Measurements from ENCODE around the gene PIRT. TPM values are rescaled to one million over a fixed set of nuclear protein-coding genes. Genes with fewer than 3 reads are reported as not detected.
"Not testable (repeated sequence)": the region's sequence is repeated elsewhere in the genome, so short reads cannot be mapped to it uniquely, and the experiment has no call there.

Gene PIRT
- total RNA-seq = not detected in 2 replicates

GRCh38 chr17:10837921-10838320, at the start of gene PIRT:
PIRT (minus strand) TSS chr17:10838087; CDS start chr17:10825645, 12,442 bp downstream.
- DNase-seq (ENCODE audit: low read depth, low spot score) = no peak

DNA sequence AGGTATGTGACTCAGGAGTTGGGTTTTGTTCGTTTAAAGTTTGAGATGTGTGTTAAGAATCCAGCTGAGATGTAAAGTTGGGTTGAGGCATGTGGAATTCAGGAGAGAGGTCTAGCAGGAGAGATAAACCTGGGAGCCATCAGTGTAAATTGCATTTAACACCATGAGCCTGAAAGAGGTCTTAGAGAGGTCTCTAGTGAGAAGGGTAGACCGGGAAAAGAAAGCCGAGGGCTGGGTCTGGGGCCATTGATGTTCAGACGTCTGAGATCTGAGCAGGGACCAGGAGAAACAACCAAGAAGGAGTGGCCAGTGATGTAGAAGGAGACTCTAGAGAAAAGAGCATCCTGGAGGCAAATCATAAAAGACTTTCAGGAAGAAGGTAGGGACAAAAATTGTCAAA, 44.1 kb upstream of the PIRT start:
- DNase-seq (ENCODE audit: low read depth, low spot score) = no peak

- no peak for DNase-seq (ENCODE audit: low read depth, low spot score)
Measured at GRCh38 chr17:10879190-10879836, 41.4 kb upstream of the PIRT start.

DNA sequence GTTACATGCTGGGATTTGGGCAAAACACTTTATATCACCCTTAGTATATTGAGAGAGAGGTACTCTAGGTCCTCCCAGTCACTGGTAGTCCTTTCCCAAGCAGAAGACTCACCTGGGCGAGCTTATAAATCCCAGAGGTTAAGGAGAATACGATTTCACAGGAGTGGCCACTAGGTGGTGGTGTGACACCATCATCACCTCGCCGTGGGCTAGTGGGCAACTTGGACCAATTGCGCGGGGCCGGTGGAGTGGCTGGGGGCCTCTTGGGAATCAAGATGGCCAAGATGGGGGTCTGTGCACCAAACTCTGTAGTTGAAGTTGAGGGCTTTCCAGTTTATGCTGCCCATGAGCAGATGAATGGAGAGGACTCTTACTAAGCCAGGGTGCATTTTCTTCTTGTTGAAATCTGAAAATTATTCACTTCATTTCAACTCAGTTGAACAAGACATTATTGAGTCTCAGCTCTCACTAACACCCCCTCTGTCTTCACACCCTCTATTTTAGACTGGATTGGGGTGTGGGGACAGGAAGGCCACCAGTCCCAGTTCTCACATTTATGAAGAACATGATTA, 38.2 kb upstream of the PIRT start:
- no peak for DNase-seq (ENCODE audit: low read depth, low spot score)

DNA sequence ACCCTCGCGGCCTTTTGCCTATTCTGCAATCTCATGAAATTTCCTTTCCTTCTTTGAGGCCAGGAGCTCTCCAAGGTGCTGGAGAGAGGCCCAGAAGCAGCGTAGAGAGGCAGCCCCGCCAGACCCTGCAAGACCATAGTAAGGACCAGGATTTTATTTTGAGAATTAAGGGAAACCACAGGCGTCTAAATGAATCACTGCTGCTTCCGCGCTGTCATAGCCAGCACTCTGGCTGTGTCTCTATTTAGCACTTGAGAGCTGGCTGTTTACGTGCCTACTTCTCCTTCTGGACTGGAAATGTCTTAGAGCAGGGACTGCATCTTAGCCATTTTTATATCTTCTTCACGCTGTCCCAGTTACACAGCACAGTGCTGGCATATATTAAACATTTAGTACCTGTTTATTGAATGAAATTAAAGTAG, 37.6 kb upstream of the PIRT start:
- no peak for DNase-seq (ENCODE audit: low read depth, low spot score)

DNA sequence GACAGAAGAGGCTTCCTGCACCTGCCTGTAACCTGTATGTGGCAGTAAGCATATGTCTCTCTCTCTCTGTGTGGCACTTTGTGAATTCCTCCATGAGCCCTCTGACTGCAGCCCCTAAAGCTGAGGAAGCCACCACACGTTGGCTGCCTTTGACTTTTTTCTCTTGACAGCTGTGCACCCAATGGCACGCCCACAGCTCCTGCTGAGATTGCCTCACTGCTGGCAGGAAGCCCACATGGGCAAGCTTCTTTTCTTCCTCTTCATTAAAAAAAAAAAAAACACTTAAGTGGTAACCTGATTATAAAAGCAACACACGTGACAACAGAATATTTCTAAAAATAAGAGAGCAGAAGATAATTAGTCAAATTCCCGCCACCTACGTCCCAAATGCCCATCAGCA, 34.0 kb upstream of the PIRT start:
- DNase-seq (ENCODE audit: low read depth, low spot score) = no peak

DNA sequence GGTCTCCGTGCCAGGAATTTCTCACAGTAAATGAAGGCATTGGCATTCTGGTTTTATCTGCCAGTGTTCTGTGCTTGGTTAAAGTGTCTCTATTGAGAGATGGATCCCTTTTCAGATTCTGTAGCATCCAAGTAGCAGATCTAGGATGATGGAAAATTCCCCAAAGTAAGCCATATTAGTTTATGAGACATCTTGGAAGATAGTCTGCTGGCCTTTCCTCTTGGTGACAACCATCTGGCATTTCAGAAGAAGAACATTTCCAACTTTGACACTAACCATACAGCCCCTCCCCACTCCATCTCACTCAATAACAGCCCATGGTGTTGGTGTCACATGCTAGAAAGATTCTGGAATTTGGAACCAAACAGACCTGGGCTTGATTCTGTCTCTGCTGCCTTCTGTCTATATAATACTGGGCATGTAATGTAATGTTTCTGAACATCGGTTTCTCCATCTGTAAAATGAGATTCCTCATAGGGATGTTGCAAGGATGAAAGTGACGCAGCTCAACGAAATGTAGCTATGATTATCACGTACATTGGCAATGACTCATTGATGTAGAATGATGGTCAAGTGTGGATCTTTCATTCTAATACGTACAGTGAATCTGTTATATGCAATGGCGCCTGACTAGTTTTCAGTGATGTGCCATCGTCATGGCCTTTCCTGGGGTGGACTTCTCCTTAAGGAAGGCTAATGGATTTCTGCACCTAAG, 32.6 kb upstream of the PIRT start:
- DNase-seq (ENCODE audit: low read depth, low spot score) = no peak

- not testable (repeated sequence) for DNase-seq (ENCODE audit: low read depth, low spot score)
Measured at GRCh38 chr17:10868744-10869143, 30.9 kb upstream of the PIRT start.

- no peak for DNase-seq (ENCODE audit: low read depth, low spot score)
Measured at GRCh38 chr17:10859051-10859450, 21.2 kb upstream of the PIRT start.

GRCh38 chr17:10857976-10858375, 20.1 kb upstream of the PIRT start:
- no peak for DNase-seq (ENCODE audit: low read depth, low spot score)

DNA sequence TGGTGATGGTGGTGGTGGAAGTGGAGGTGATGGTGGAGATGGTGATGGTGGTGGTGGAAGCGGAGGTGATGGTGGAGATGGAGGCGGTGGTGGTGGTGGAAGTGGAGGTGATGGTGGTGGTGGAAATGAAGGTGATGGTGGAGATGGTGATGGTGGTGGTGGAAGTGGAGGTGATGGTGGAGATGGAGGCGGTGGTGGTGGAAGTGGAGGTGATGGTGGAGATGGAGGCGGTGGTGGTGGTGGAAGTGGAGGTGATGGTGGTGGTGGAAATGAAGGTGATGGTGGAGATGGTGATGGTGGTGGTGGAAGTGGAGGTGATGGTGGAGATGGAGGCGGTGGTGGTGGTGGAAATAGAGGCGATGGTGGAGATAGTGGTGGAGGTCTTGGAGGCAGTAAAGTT, 8.7 kb upstream of the PIRT start:
- DNase-seq (ENCODE audit: low read depth, low spot score) = not testable (repeated sequence)

GRCh38 chr17:10845388-10845751, 7.5 kb upstream of the PIRT start:
- no peak for DNase-seq (ENCODE audit: low read depth, low spot score)

- peak; percentile 17 for DNase-seq (ENCODE audit: low read depth, low spot score)
Measured at GRCh38 chr17:10844621-10845387, 6.9 kb upstream of the PIRT start.

DNA sequence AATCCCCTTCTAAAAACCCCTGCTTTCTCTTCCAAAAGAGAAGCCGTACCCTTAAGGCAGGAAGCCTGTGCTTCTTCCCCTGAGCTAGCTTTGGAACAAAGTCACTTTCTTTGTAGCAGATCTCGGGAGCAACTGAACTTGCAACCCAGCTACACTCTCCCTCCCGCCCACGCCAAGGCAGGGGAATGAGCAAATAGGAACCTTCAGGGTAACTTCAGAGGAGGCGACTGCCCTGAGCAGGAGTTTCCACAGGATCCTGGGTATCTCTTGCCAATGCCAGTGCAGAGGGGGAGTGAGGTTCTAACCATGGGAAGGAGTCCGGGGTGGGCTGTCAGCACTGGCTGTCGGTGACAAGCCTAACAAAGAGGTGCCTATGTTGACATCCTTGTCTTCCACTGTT, 5.9 kb upstream of the PIRT start:
- DNase-seq (ENCODE audit: low read depth, low spot score) = no peak

- no peak for DNase-seq (ENCODE audit: low read depth, low spot score)
Measured at GRCh38 chr17:10842658-10843057, 4.8 kb upstream of the PIRT start.

DNA sequence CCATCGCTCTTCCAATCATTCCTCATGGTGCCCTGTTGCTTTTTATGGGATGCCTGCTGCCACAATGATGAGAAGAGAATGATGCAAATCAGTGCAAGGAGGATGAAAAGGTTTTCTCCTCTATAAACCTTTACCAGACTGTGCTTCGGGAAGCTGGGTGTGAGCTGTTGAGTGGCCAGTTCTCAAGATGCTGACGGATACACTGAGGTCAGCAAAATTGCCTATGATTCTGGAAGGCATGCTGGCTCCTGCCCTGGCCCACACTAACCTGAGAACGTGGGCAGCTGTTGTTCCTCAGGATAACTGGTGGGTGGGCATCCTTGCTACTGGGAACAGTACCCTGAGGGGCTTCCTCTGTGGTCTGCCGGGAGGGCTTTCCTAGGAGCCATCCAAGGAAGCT, 795 bp upstream of the PIRT start:
- DNase-seq (ENCODE audit: low read depth, low spot score) = no peak

DNA sequence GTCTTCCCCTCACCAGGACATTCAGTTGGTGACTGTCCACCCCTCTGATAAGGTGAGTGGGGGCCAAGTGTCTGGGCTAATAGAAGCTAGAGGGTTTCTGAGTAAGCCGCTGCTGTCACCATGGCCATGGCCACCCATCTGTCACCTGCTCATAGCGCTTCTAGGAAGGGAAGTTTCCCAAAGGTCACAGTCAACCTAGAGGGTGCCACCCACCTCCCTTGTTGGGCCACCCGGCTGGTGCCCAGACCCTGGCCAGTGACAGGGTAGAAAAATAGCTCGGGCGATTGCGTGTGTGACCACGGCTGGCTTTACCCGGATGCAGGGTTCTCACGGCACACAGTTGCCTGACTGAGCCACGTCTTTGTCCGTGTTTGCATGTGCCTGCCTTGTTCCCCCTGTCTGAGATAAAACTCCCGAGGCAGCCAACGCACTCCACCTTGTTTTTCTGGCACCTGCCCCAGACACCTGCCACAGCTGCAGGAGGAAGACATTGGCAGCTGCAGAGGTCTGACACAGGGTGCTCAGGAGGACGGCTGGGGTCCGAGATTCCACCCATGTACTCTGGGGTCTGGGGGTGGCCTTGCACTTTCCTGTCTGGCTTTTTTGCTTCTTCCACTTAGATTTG, 809 bp downstream of the PIRT start:
- DNase-seq (ENCODE audit: low read depth, low spot score) = no peak

GRCh38 chr17:10836145-10836544, 1.7 kb downstream of the PIRT start:
- DNase-seq (ENCODE audit: low read depth, low spot score) = no peak

DNA sequence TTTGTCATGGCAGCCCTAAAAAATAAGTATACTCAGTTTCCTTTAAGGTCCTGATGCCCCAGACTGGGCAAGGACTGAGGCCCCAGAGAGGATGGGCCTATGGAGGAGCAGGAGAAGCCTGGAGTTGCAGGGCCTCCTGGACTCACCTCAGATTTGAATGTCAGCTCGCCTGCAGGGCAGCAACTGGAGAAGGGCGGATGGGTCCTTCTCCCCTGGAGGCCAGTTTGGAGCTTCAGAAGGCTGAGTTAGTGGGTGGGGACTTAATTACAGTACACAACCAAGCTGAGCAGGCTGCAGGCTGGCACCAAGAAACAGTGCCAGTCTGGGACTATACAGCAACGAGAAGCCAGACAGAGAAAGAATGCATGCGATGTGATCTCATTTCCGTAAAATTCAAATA, 6.2 kb downstream of the PIRT start:
- DNase-seq (ENCODE audit: low read depth, low spot score) = no peak

- DNase-seq (ENCODE audit: low read depth, low spot score) = no peak
Measured at GRCh38 chr17:10827898-10828552, 9.9 kb downstream of the PIRT start.

GRCh38 chr17:10824874-10825273, 13.0 kb downstream of the PIRT start:
- no peak for DNase-seq (ENCODE audit: low read depth, low spot score)

All from pulmonary artery endothelial cell (primary cell).